OCI-LY3 (cell line): ENCODE data around the gene MEX3B.
"Not testable (repeated sequence)": the region's sequence is repeated elsewhere in the genome, so short reads cannot be mapped to it uniquely, and the experiment has no call there.

Experiments used
- H2AFZ ChIP-seq: fragments of 200-600, 300-600 bp; shearing (Covaris generic); 2 replicates; pipeline ENCODE4 v1.6.0; 2014; ENCODE audit warnings: antibody characterized with exemption, low read depth, low read length
- H3K27ac ChIP-seq: fragments of 200-600, 300-600 bp; sonication (generic); 2 replicates; pipeline ENCODE4 v1.5.1; 2014; ENCODE audit warnings: mild to moderate bottlenecking, low read length, moderate library complexity, mixed read lengths
- H3K27me3 ChIP-seq: fragments of 200-600, 300-600 bp; sonication (generic); 2 replicates; pipeline ENCODE4 v1.6.1; 2014; ENCODE audit warnings: low read depth, low read length, mixed read lengths
- H3K36me3 ChIP-seq: fragments of 200-600, 300-600 bp; sonication (generic); replicated peaks from 2 replicates; pipeline ENCODE3; 2014; ENCODE audit warnings: low read depth, low read length, mixed read lengths
- H3K4me1 ChIP-seq: fragments of 300-600, 200-600 bp; sonication (generic); 2 replicates; pipeline ENCODE4 v1.6.1; 2014; ENCODE audit warnings: low read length, mixed read lengths
- H3K4me2 ChIP-seq: fragments of 200-600, 300-600 bp; sonication (generic); 2 replicates; pipeline ENCODE4 v1.6.1; 2014; ENCODE audit warnings: low read length, mixed read lengths
- H3K4me3 ChIP-seq: fragments of 300-600, 200-600 bp; sonication (generic); 2 replicates; pipeline ENCODE4 v1.5.1; 2014; ENCODE audit warnings: antibody characterized with exemption, mild to moderate bottlenecking, low read length, moderate library complexity
- H3K79me2 ChIP-seq: fragments of 300-600, 200-600 bp; shearing (Covaris generic); 2 replicates; pipeline ENCODE4 v1.6.1; 2014; ENCODE audit warnings: mild to moderate bottlenecking, low read length, mixed read lengths
- H3K9ac ChIP-seq: fragments of 300-600, 200-600 bp; shearing (Covaris generic); 2 replicates; pipeline ENCODE4 v1.6.0; 2014; ENCODE audit warnings: mild to moderate bottlenecking, low read length, moderate library complexity
- H3K9me3 ChIP-seq: fragments of 200-600, 300-600 bp; shearing (Covaris generic); 2 replicates; pipeline ENCODE4 v1.6.1; 2014; ENCODE audit warnings: low read length, mixed read lengths; ENCODE audit not compliant: insufficient read depth
- H4K20me1 ChIP-seq: fragments of 200-600, 300-600 bp; sonication (generic); 2 replicates; pipeline ENCODE4 v1.6.1; 2016; ENCODE audit warnings: low read length, mixed read lengths; ENCODE audit not compliant: insufficient read depth
- CTCF ChIP-seq: fragments of 200-600, 300-600 bp; sonication (generic); IDR thresholded peaks from 2 replicates; pipeline ENCODE4 v1.5.1; 2014; ENCODE audit warnings: antibody characterized with exemption, low read length, low read depth
- EZH2phosphoT487 ChIP-seq: fragments of 200-600 bp; shearing (Covaris generic); IDR thresholded peaks from 2 replicates; pipeline ENCODE4 v1.6.1; 2018; ENCODE audit warnings: antibody characterized with exemption, mixed run types, low read depth

The MEX3B gene

GRCh38 chr15:82005239-82005638 is 40.6 kb downstream of the MEX3B start:
- H3K4me2 ChIP-seq, result no peak overlapping the region
- H3K9ac ChIP-seq, result no peak overlapping the region
- no peaks in the 10 kb centered on the region for H3K79me2 ChIP-seq
- H3K9me3 ChIP-seq, result no peaks in the 10 kb centered on the region
- H4K20me1 ChIP-seq, result no peaks in the 10 kb centered on the region
- H3K27ac ChIP-seq, result no peak overlapping the region
- H3K4me1 ChIP-seq, result peaks cover 9% of the 10 kb centered on the region
- H3K36me3 ChIP-seq, result no peaks in the 10 kb centered on the region
- TF ChIP-seq CTCF, result no peak
- H2AFZ ChIP-seq, result no peak overlapping the region
- H3K4me3 ChIP-seq, result no peak overlapping the region
- peaks cover 20% of the 10 kb centered on the region for H3K27me3 ChIP-seq

GRCh38 chr15:82003916-82004315 is 41.9 kb downstream of the MEX3B start:
- TF ChIP-seq EZH2phosphoT487 (no peak), CTCF (no peak)
- Histone ChIP-seq H3K27me3 (peaks cover 20% of the 10 kb centered on the region), H3K9me3 (no peaks in the 10 kb centered on the region), H4K20me1 (no peaks in the 10 kb centered on the region), H3K4me1 (peaks cover 9% of the 10 kb centered on the region), H3K9ac (no peak overlapping the region), H3K79me2 (no peaks in the 10 kb centered on the region), H3K36me3 (no peaks in the 10 kb centered on the region), H3K4me2 (no peak overlapping the region), H3K4me3 (no peak overlapping the region), H2AFZ (no peak overlapping the region), H3K27ac (no peak overlapping the region)

GRCh38 chr15:81995081-81995480 is 50.7 kb downstream of the MEX3B start:
- not testable (repeated sequence) for H3K9me3 ChIP-seq, H2AFZ ChIP-seq, H3K4me1 ChIP-seq, H4K20me1 ChIP-seq, H3K4me3 ChIP-seq, H3K36me3 ChIP-seq, H3K9ac ChIP-seq, H3K27ac ChIP-seq, H3K27me3 ChIP-seq, H3K79me2 ChIP-seq, H3K4me2 ChIP-seq

- H3K79me2 ChIP-seq, result no peaks in the 10 kb centered on the region
- no peaks in the 10 kb centered on the region for H3K9me3 ChIP-seq
- no peak overlapping the region for H3K4me2 ChIP-seq
- no peaks in the 10 kb centered on the region for H3K36me3 ChIP-seq
- H3K4me1 ChIP-seq, result no peaks in the 10 kb centered on the region
- H3K4me3 ChIP-seq, result no peak overlapping the region
- H4K20me1 ChIP-seq, result no peaks in the 10 kb centered on the region
- H2AFZ ChIP-seq, result no peak overlapping the region
- no peak overlapping the region for H3K9ac ChIP-seq
- peaks cover 8% of the 10 kb centered on the region for H3K27me3 ChIP-seq
- TF ChIP-seq EZH2phosphoT487 (no peak), CTCF (no peak)
- no peak overlapping the region for H3K27ac ChIP-seq
Measured at GRCh38 chr15:81992523-81992922, 53.3 kb downstream of the MEX3B start.
